Transverse colon (tissue), 4 donors: ENCODE measurements around the gene PSEN2. TPM values are rescaled to one million over a fixed set of nuclear protein-coding genes. Genes with fewer than 3 reads are reported as not detected.

Source experiments
- DNase-seq: peaks from one replicate; pipeline ENCODE4 v3.0.0-alpha.2; 2019
- H3K27ac ChIP-seq, 4 donors: fragments of 200-600 bp; sonication (generic); 2 replicates each; pipeline ENCODE4 v1.5.1; 2016 to 2018; ENCODE audit warnings: inconsistent platforms in 4 of 4
- H3K27me3 ChIP-seq: fragments of 200-600 bp; sonication (generic); 2 replicates; pipeline ENCODE4 v1.5.1; 2017; ENCODE audit warnings: inconsistent platforms
- H3K36me3 ChIP-seq, 4 donors: fragments of 200-600 bp; sonication (generic); 2 replicates each; pipeline ENCODE4 v1.5.1; 2017 to 2019; ENCODE audit warnings: inconsistent platforms in 4 of 4
- H3K4me1 ChIP-seq, 4 donors: fragments of 200-600 bp; sonication (generic); 2 replicates each; pipeline ENCODE4 v1.5.1; 2017 to 2020; ENCODE audit warnings: inconsistent platforms in 4 of 4
- H3K4me3 ChIP-seq, 4 donors: fragments of 200-600 bp; sonication (generic); 1 replicate in 1 of 4; 2 replicates in 3 of 4; pipeline versions ENCODE4 v1.5.1 to v1.6.1; 2017 to 2019; ENCODE audit warnings: inconsistent platforms in 4 of 4
- H3K9me3 ChIP-seq, 2 donors: fragments of 200-600 bp; sonication (generic); 2 replicates each; pipeline ENCODE4 v1.5.1; 2017 to 2019; ENCODE audit warnings: inconsistent platforms in 2 of 2
- EP300 ChIP-seq: sonication (generic); formaldehyde crosslinking; IDR thresholded peaks from one replicate; pipeline ENCODE4 v1.6.1; 2017; ENCODE audit warnings: antibody characterized with exemption, low read depth
- POLR2A ChIP-seq: fragments of 450-650 bp; IDR thresholded peaks from one replicate; pipeline ENCODE4 v1.6.1; 2016; ENCODE audit warnings: antibody characterized with exemption, mild to moderate bottlenecking, moderate library complexity
- POLR2AphosphoS5 ChIP-seq, 3 donors: sonication (generic); formaldehyde crosslinking; IDR thresholded peaks; one replicate each; pipeline ENCODE4 v1.6.1; 2016; ENCODE audit warnings: antibody characterized with exemption in 3 of 3
- WGBS, 2 donors: methylation state at CpG; one replicate each; pipeline ENCODE4 v1.1.5; 2018; ENCODE audit warnings: low coverage in 1 of 2; 5-methylcytosine and 5-hydroxymethylcytosine counted together
- in situ Hi-C, 4 donors: fragments of 200-750 bp; cut with MboI; loops; one replicate each; pipeline versions ENCODE4 v1.15.0 to v1.15.1; 2017; ENCODE audit warnings: low sequenced_read_pairs in 3 of 4, low pct_ligation_motif_present in 1 of 4, low pct_unique_long_range_greater_than_20kb in 1 of 4
- intact Hi-C: fragments of 100-400 bp; cut with DNase I; formaldehyde crosslinking; loops from one replicate; pipeline ENCODE4 v1.15.1; 2023; ENCODE audit warnings: low total_unique reads
- total RNA-seq, 4 donors: library from RNA; depleted of rRNA; stranded (reverse); fragments of >200 nt; gene quantifications; one replicate each; pipeline ENCODE4 v1.1.0, GENCODE V29; 2016
- TF ChIP-seq, protein P1 (sequence below), 5 experiments: fragments of 200-600 bp in 3 of 5; fragments of 450-650 bp in 2 of 5; sonication (generic) in 3 of 5; IDR thresholded peaks; 1 replicate in 2 of 5; 2 replicates in 3 of 5; pipeline ENCODE4 v1.5.1; 2016 to 2017; ENCODE audit warnings: antibody characterized with exemption in 5 of 5, inconsistent platforms in 3 of 5, mild to moderate bottlenecking in 2 of 5, moderate library complexity in 1 of 5

PSEN2 gene
- total RNA-seq, 4 donors from 2014 or later, result 24.6 to 47.5 (median 35.6) TPM

DNA sequence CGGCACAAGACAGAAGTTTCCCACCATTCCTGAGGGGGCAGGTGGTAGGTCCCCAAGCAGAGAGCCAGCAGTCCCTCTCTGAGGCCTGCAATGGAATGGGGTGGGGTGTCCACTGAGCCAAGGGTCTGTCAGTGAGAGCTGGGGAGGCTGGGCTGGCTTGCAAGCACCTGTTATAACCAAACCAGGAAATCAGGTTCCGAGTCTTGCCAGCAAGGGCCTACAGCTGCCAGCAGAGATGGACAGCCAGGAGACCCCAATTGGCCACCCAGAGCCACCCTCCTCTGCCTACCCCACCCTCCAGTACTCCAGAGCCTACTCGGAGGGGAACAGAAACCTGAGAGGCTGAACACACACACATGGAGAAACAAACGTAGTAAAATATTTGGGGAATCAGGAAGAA lies 32.2 kb downstream of the PSEN2 start:
- no peak overlapping the region for H3K27ac ChIP-seq
- WGBS, 2 donors, result 57 to 89% methylated on average over 1 to 4 of the region's 4 CpGs

GRCh38 chr1:226903819-226904716 lies 33.7 kb downstream of the PSEN2 start:
- in situ Hi-C loops (loop anchor here in 3 of 4 donors (25.0 kb wide), 1 partner anchor 533 kb away; no protein-coding TSS in a partner anchor), intact Hi-C loops (no loop called here)
- Histone ChIP-seq H3K4me1 (peaks cover 0 to 7% (median 2%) of the 10 kb centered on the region in 4 donors), H3K36me3 (peaks cover 0 to 7% (median 0%) of the 10 kb centered on the region in 4 donors), H3K4me3 (no peak overlapping the region), H3K27ac (peak overlapping the region in 3 of 4 donors; percentile 25 to 64 (median 37)), H3K9me3 (no peaks in the 10 kb centered on the region), H3K27me3 (no peaks in the 10 kb centered on the region)
- 73 to 82% methylated on average over 4 to 12 of the region's 12 CpGs for WGBS, 2 donors
- TF ChIP-seq, protein P1, sequence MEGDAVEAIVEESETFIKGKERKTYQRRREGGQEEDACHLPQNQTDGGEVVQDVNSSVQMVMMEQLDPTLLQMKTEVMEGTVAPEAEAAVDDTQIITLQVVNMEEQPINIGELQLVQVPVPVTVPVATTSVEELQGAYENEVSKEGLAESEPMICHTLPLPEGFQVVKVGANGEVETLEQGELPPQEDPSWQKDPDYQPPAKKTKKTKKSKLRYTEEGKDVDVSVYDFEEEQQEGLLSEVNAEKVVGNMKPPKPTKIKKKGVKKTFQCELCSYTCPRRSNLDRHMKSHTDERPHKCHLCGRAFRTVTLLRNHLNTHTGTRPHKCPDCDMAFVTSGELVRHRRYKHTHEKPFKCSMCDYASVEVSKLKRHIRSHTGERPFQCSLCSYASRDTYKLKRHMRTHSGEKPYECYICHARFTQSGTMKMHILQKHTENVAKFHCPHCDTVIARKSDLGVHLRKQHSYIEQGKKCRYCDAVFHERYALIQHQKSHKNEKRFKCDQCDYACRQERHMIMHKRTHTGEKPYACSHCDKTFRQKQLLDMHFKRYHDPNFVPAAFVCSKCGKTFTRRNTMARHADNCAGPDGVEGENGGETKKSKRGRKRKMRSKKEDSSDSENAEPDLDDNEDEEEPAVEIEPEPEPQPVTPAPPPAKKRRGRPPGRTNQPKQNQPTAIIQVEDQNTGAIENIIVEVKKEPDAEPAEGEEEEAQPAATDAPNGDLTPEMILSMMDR (IDR thresholded peaks at IDR 0.05), result no peak
- TF ChIP-seq POLR2AphosphoS5 (IDR thresholded peaks at IDR 0.05) (no peak), EP300 (no peak), POLR2A (no peak)
- no peak for DNase-seq

More for the DNA sequence above, 32.2 kb downstream of the PSEN2 start:
- TF ChIP-seq, protein P1 (IDR thresholded peaks at IDR 0.05), result no peak
- TF ChIP-seq POLR2A (no peak), EP300 (no peak), POLR2AphosphoS5 (IDR thresholded peaks at IDR 0.05) (no peak)
- H3K4me1 ChIP-seq, result peaks cover 0 to 7% (median 2%) of the 10 kb centered on the region in 4 donors
- H3K27me3 ChIP-seq, result no peaks in the 10 kb centered on the region
- H3K9me3 ChIP-seq, result no peaks in the 10 kb centered on the region
- intact Hi-C loops (no loop called here), in situ Hi-C loops (loop anchor here in 3 of 4 donors (25.0 kb wide), 1 partner anchor 535 kb away; no protein-coding TSS in a partner anchor)
- H3K4me3 ChIP-seq, result no peak overlapping the region
- peaks cover 0 to 7% (median 2%) of the 10 kb centered on the region in 4 donors for H3K36me3 ChIP-seq
- DNase-seq, result no peak

- no peak for DNase-seq
- H3K27ac ChIP-seq, result peak overlapping the region in 1 of 4 donors; percentile 64
- intact Hi-C loops (no loop called here), in situ Hi-C loops (loop anchor here in 3 of 4 donors (25.0 kb wide), 1 partner anchor 533 kb away; no protein-coding TSS in a partner anchor)
- H3K27me3 ChIP-seq, result no peaks in the 10 kb centered on the region
- no peak overlapping the region for H3K4me3 ChIP-seq
- WGBS, 2 donors, result 83 to 88% methylated on average over 1 to 3 of the region's 3 CpGs
- H3K9me3 ChIP-seq, result no peaks in the 10 kb centered on the region
- H3K4me1 ChIP-seq, result peaks cover 0 to 7% (median 2%) of the 10 kb centered on the region in 4 donors
- TF ChIP-seq EP300 (no peak), POLR2A (no peak), POLR2AphosphoS5 (IDR thresholded peaks at IDR 0.05) (no peak)
- TF ChIP-seq, protein P1 (IDR thresholded peaks at IDR 0.05), result no peak
- peaks cover 0 to under 1% (median 0%) of the 10 kb centered on the region in 4 donors for H3K36me3 ChIP-seq
These were observed 34.4 kb downstream of the PSEN2 start for GRCh38 chr1:226904772-226905171.

DNA sequence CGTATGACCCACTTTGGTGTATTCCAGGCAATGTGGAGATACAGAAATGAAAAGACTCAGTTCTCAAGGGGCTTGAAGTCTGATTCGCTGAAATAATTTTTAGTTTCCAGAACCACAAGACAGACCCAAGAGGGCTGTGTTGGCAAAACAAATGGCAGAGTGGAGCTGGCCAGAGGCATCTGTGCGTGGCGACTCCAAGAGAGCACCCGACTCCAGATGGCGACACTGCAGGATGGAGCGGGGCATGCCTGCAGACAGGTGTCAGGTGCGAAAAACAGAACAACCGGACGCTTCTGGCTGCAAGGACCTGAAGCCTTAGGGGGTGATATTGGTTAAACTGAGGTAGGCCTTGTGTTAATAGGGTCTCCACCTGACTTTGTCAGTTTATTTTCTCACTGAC lies 38.0 kb downstream of the PSEN2 start:
- Histone ChIP-seq H3K4me1 (peaks cover 0 to 12% (median 3%) of the 10 kb centered on the region in 4 donors), H3K9me3 (no peaks in the 10 kb centered on the region), H3K27me3 (no peaks in the 10 kb centered on the region), H3K27ac (no peak overlapping the region), H3K36me3 (no peaks in the 10 kb centered on the region), H3K4me3 (no peak overlapping the region)
- TF ChIP-seq POLR2AphosphoS5 (IDR thresholded peaks at IDR 0.05) (no peak), POLR2A (no peak), EP300 (no peak)
- TF ChIP-seq, protein P1 (IDR thresholded peaks at IDR 0.05), result no peak
- in situ Hi-C loops, result loop anchor here in 3 of 4 donors (25.0 kb wide), 1 partner anchor 529 kb away; no protein-coding TSS in a partner anchor
- 90 to 93% methylated on average over 2 to 10 of the region's 10 CpGs for WGBS, 2 donors
- intact Hi-C loops, result no loop called here
- no peak for DNase-seq
